ELF-1 (cell line): ENCODE data around the gene CNGB1.
A peak's percentile ranks its signal among the peaks of the same experiment; 100 is the strongest.
"Not testable (repeated sequence)": the region's sequence is repeated elsewhere in the genome, so short reads cannot be mapped to it uniquely, and the experiment has no call there.

Experiments
- DNase-seq: peaks from one replicate; pipeline ENCODE4 v3.0.0-alpha.2; 2016; ENCODE audit warnings: low read depth, low spot score

Gene CNGB1

DNA sequence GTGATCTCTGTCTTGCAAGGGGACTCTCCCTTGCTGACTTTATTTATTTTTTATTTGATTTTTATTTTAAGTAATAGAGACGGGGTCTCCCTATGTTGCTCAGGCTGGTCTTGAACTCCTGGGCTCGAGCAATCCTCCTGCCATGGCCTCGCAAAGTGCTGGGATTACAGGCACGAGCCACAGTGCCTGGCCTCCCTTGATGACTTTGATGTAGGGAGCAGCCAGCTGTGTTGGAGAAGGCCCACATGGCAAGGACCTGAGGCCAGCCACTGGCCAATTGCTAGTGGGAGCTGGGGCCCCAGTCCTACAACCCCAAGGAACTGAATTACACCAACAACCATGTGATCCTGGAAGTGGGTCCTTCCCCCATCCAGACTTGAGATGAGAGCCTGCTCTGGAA lies 81.8 kb downstream of the CNGB1 start:
- no peak for DNase-seq

DNA sequence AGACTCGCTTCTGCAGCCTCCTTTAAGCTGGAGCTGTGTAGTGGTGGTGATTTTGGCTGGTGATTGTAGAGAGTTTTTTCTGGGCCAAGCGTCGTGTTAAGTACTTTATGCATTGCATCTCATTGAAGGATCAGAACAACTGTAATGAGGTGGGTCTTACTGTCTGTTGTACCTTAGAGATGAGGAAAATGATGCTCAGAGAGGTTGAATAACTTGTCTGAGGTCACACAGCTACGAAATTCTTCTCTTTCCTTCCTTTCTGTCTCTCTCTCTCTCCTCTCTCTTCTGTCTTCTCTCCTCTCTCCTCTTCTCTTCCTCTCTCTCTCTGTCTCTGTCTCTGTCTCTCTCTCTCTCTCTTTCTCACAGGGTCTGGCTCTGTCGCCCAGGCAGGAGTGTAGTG lies 82.8 kb downstream of the CNGB1 start:
- DNase-seq = no peak

DNA sequence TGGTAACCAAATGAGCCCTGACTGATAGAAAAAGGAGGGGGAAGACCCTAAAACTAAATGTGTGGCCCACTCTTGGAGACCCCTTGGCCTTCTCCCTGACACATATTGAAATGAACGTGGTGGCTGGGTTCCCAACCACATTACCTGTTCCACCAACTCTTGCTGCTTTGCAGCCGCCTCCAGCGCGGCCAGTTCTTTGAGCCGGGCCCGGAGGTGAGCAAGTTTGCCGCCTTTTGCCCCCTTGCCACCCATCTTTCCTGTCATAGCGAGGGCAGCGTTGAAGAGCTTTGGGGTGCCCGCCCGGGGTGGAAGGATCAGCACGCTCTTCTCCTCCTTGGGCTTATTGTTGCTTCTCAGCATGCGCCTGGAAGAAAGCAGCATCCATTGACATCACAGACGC lies 83.2 kb downstream of the CNGB1 start:
- no peak for DNase-seq

DNA sequence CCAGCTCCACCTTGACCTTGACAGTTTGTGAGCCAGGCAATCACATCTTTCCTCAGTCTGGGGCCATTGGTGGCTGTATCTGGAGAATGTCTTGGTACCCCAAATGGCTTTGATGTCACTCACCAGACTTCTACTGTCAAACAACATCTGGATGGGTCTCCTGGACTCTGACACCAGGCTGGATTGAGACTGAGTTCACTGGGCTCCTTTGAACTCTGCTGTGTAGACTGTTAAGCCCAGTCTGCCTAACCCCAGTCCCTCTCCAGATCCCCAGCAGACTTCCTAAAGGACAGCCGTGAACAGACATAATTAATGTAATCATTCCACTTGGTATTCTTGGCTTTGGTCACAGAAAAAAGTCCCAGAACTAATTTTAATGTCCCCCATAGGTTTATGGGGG lies 84.5 kb downstream of the CNGB1 start:
- no peak for DNase-seq

DNA sequence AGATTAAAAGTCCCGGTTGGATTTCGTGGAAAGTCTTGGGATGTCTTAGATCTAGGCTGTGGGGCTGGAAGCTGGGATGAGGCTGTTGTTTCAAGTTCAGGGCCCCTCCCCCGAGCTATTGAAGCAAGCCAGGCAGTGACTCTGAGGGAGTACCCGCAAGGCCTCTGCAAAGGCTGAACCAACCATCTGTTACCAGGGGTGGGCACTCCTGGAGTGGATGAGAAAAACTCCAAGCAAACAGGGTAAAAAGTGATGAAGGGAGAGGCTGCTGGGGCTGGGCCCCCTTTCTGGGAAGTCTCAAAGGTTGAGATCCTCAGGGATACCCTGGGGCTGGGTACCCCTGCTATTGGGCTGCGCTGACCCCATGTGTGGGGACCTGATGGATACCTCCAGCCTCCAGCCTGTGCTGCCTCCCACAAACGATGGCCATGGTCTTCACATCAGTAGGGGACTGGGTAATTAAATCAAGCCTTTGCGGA lies 86.2 kb downstream of the CNGB1 start:
- no peak for DNase-seq

DNA sequence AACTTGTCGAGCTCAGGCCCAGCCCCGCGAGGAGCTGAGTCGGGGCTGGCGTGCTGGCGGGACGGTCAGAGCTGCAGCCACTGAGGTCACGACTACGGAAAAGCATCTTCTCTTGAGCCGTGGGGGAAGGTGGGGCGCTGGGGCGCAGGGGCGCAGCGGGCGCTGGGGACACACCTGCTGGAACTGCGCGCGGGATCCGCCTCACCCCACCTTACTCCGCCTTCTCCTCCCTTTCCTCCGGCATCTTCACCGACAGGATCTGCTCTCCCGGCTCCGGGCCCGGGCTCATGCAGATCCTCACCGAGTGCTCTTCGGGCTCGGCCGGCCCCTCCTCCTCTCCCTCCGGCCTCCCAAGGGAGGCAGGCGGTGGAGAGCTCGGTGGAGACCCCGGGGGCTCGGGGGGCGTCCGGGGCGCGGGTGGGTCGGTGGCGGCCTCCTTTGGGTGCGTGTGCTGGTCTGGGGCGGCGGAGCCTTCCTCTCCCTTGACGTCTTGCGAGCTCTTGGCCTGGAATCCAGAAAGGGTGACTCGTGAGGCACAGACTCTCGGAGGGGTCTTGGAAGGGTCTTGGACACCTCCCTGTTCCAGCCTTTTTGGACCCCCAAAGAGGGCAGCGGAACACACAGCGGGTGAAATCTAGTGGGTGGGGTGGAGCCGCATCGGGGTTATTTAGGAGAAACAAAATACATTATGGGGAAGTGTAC lies 86.8 kb downstream of the CNGB1 start:
- no peak for DNase-seq

DNA sequence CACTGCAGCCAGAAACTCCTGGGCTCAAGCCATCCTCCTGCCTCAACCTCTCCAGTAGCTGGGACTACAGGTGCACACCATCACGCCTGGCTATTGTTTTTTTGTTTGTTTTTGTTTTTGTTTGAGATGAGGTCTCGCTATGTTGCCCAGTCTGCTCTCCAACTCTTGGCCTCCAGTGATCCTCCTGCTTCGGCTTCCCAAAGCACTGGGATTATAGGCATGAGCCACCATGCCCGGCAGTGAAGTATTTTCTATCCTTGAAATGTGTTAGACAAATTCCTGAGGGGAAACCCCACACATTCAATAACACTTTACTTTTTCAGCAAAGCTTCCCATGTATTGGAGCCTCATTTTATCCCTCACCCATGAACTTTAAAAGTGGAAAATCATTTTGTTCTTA lies 87.4 kb downstream of the CNGB1 start:
- DNase-seq = no peak

DNA sequence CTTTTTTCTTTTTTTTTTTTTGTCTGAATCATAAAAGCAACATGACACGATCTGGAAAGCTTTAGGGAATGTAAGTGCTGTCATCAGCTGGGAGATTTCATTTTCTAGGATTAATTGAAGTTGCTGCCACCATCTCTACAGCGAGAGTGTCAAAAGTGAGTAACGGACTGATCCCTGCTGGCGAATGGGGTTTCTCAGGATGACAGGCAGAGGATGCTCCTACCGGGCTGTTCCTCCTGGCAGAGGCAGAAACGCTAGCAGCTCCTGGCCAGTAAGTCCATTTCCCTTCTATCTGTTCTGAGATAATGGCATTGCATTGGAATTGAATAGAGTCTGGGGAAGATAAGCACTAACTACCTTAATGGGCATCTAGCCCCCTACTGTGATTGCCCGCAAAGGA lies 88.1 kb downstream of the CNGB1 start:
- DNase-seq = no peak

DNA sequence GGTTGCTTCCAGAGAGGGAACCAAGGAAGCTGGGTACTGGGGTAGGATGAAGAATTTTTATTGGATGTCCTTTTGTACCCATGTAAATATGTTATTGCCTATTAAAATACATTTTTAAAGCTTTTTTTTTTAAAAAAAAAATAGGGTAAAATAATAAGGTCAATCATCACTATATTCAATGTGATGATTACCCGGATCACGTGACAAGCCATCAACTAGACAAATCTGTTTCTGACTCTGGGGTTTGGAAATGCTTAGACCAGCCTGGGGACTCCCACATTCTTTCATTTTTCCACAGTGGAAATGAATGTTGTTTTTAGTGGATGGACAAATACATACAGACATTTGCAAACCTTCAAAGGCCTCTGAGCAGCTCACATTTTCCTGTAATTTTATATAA lies 88.7 kb downstream of the CNGB1 start:
- DNase-seq = no peak

DNA sequence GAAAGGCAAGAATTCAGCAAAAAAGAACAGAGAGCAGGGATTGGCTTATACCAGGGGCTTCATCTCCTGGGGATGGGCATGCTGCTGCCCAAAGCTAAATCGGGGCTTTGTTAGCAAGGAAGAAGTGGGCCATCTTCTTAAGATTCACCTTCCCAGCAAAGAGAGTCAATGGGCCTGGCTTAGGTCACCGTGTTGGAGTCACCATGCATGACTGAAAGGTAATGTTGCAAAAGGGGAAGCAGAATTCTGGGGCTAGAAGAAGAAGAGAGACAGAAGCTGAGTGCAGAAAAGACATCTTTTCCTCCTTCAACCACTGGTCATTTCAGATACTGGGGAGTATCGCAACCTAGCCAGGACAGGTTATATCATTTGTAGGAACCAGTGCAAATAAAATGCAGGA lies 92.3 kb downstream of the CNGB1 start:
- DNase-seq = no peak

DNA sequence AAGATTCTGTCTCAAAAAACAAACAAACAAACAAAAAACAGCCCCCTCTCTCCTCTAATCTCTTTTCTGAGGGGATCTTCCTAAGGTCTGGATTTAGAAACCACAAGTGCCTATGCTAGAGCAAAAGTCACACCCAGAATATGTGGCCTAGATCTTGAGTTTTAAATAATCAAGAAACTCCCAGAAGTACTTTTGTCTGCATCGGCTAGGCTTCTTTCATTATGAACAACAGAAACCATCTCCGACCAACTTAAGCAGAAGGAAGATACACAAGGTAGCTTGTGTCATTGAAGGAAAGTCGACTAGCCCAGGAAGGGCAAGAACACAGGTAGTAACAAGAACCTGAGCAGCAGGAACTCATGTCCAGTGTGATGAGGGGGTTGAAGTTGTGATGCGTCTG lies 94.7 kb downstream of the CNGB1 start:
- DNase-seq = no peak

DNA sequence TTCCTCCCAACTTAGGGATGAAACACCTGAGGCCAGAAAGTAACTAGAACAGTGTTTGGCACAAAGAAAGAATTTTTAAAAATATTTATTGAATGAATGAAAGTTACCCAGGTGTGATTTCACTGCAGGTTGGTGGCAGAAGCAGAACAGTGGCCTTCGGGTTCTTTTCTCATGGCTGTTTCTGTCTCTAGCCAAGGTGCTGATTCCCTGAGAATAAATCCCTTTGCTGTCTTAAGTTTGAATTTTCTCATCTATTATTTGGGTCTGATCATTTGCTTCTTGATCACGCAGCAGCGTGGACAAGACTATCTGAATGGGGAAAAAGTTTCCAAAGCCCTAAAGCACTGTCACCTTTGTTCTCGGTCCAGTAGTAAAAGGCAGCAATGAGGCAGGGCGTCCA lies 95.6 kb downstream of the CNGB1 start:
- no peak for DNase-seq

DNA sequence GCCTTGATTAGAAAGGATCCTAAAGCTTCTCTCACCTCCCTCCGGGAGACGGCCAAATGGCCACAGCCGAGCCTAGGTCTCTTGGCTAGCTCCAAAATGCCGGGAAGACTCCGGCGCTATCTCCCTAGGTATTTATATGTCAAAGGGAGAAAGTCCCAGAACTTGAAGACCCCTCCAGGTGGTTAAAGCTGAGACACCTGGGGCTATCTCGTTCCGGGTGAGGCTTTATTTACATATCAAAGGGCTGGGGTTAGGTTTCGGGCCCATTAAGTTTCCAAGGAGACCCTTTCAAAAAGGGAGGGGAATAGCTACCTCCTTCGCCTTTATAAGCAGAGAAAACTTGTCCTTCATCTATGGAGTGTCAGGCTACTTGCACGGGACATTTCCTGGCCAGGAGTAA lies 97.7 kb downstream of the CNGB1 start:
- peak; percentile 94 for DNase-seq

DNA sequence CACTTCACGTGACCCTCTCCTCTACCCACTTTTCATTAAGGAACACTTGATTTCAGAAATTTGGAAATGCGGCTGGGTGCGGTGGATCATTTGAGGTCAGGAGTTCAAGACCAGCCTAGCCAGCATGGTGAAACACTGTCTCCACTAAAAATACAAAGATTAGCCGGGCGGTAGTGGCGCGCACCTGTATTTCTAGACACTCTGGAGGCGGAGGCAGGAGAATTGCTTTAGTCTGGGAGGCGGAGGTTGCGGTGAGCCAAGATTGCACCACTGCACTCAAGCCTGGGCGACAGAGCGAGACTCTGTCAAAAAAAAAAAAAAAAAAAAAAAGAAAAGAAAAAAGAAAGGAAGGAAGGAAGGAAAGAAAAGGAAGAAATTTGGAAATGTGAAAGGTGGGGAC lies 98.2 kb downstream of the CNGB1 start:
- DNase-seq = not testable (repeated sequence)

DNA sequence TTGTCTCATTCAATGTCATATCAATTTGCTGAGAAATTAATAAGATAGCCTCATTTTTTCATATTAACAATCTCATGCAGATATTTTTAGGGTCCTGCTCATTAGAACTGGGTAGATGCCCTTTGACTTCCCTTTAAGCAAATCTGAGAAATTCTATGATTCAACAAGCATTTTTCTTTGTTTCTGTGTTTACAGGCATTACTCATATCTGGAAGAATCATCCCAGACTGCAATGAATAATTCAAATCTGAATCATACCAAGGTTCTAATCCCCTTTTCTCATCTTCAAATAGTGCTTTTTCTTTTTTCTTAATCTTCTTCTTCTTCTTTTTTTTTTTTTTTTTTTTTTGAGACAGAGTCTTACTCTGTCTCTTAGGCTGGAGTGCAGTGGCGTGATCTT lies 99.5 kb downstream of the CNGB1 start:
- DNase-seq = no peak

DNA sequence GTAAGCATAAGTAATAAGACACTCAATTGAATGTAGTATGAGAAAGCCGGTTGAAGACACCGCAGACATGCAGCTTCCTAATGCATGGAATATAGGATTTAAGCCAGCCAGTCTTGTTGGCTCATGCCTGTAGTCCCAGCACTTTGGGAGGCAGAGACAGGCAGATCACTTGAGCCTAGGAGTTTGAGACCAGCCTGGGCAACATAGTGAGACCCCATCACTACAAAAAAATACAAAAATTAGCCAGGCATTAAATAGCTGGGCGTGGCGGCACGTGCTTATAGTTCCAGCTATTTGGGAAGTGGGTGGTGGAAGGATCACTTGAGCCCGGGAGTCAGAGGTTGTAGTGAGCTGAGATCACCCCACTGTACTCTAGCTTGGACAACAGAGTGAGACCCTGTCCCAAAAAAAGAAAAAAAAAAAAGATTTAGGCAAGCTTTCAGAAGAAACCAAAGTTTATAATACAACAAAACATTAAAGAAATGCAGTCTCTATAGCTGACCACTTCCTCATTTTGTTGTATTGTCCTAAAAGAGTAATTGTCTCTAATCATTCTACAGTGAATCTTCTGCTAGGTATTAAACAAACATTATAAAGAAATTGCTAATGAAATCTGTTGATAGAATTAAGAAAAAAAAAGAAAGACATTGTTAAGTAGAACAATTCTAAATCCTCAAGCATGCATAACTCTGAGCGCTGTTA lies 100.0 kb downstream of the CNGB1 start:
- DNase-seq = no peak

DNA sequence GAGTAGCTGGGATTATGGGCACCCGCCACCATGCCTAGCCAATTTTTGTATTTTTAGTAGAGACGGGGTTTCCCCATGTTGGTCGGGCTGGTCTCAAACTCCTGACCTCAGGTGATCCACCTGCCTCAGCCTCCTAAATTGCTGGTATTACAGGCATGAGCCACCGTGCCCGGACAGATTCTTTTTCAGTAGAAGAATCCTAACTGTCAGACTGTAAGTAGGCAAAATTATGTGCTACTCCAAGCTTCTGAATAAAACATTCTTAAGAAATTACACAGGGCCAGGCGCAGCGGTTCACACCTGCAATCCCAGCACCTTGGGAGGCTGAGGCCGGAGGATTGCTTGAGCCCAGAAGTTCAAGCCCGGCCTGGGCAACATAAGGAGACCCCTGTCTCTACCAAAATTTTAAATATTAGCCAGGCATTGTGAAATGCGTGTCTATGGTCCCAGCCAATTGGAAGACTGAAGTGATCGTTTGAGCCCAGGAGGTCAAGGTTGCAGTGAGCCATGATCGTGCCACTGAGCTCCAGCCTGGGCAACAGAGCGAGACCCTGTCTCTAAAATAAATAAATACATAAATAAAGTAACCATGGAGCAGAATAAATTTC lies 101.9 kb downstream of the CNGB1 start:
- DNase-seq = no peak

DNA sequence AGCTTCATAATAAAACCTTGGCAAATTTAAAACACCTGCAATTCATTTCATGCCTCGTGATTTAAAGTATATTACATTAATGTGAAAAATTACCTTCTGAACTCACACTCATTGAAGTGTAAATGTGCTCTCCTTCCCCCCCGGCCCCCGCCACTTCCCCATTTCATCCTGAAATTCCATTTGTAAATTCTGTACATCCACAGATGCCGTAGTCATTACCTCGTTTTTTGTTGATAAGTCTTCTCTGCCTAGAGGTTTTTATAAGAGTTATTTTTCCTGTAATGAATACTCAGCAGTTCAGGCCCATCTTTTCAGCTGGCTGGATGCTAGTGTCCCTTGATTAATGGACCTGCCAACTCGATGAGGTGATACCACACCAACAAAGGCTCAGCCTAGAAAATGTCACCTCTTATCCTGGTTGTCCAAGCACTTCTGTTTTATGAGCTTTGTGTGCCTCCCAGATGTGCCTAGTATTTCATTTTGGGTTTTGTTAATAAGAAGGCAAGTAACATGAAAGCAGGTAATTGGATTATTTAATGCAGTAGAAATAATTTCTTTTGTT lies 103.8 kb downstream of the CNGB1 start:
- no peak for DNase-seq

DNA sequence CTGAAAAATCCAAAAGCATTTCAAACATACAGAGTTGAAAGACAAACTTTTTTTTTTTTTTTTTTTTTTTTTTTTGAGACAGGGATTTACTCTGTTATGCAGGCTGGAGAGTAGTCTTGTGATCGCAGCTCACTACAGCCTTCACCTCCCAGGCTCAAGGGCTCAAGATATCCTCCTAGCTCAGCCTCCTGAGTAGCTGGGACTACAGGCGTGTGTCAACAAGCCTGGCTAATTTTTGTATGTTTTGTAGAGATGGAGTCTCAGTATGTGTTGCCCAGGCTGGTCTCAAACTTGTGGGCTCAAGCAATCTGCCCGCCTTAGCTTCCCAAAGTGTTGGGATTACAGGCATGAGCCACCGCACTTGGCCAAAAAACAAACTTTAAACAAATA lies 104.4 kb downstream of the CNGB1 start:
- DNase-seq = no peak

DNA sequence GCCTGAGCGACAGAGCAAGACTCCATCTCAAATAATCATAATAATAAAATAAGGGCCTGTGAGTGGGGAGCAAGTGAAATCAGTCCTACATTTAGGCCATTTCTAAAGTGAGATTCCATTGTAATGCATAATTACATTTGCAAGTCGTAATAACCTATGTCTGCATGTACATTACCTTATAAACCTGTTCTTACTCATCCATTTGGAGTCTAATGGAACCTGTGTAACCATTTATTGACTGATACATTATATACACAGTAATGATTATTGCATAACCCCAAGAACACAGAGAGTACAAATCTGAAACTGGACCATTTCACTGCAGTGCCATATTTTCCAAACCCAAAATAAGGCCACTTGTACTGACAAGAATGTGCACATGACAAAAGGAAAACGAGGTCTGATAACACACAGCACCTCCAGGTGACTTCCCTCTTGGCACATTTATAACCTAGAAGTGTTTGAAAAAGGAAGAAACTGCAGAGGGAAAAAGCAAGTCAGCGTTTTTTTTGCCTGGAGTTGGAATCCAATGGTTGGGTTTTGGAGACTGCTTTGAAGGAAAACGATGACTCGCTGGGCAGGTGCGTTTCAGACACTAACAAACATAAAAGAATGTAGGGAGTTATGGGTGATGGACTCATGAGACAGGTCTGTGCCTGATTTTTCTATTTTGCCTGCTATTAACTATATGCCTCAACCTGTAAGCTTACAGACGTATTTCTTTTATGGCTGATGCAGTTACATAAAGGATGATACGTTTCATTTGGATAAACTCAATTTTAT lies 105.0 kb downstream of the CNGB1 start:
- no peak for DNase-seq

DNA sequence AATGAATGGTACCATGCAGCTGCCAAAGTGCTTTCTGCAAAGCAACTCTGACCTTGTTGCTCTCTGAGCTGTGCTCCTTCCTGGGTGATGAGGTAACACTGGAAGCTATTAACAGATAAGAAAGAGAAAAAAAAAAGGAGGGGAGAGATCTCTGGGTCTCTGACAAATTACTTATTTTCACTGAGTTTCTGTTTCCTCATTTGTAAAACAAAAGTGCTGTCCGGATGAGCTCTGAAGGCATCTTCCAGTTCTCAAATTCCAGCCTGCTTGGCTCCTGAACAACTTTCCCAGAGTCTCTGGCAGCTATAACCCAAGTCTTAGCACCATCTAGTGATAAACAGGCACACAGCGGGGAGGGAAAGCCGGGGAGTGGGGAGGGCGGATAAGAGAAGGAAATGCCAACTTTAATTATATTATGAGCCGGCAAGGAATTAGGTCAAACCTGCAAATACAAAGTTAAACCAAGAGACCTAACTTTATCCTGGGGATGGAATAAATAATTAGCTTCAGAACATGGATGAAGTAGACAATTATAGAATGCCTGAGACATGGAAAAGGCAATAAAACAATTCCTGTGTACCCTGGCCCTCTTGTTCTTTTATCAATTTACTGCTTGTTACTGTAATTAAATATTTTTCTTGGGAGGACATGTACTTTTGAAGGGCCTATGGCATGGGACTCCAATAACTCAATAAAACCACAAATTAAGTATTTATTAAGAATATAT lies 107.3 kb downstream of the CNGB1 start:
- DNase-seq = peak; percentile 71
